ENCODE measurements around the gene USP32. TPM values are rescaled to one million over a fixed set of nuclear protein-coding genes. Genes with fewer than 3 reads are reported as not detected.

USP32 gene
- total and polyA plus RNA-seq, 2 donors from 2014 or later = 14.6 to 53.1 TPM

DNA sequence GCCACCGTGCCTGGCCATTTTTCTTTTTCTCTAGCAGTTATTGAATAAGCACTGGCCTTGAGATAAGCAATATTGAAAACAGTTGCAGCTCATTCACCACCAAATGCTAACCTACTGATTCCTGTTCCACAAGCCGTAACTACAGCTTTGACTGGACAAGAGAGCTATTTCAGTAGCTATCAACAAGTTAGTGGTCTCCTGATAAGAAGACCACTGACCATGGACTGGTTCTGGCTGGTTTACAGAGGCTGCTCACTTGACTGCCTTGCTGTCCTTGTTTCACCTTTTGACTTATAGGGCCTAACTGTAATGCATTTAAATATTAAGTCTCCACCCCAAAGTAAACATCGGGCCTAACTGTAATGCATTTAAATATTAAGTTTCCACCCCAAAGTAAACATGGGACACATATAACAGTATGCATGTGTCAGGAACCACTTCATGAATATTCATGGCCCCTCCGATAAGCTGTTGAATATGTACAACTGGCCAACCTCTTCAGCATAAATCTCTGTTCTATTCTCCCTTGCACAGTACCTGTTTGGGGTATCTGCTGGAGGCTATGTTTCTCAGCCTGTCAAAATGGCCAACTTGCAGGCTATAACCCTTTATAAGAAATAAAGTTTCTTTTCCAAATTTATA lies 94.1 kb downstream of the USP32 start:
- no peak for DNase-seq
- FAIRE-seq = no peak
- TF ChIP-seq, protein P1, sequence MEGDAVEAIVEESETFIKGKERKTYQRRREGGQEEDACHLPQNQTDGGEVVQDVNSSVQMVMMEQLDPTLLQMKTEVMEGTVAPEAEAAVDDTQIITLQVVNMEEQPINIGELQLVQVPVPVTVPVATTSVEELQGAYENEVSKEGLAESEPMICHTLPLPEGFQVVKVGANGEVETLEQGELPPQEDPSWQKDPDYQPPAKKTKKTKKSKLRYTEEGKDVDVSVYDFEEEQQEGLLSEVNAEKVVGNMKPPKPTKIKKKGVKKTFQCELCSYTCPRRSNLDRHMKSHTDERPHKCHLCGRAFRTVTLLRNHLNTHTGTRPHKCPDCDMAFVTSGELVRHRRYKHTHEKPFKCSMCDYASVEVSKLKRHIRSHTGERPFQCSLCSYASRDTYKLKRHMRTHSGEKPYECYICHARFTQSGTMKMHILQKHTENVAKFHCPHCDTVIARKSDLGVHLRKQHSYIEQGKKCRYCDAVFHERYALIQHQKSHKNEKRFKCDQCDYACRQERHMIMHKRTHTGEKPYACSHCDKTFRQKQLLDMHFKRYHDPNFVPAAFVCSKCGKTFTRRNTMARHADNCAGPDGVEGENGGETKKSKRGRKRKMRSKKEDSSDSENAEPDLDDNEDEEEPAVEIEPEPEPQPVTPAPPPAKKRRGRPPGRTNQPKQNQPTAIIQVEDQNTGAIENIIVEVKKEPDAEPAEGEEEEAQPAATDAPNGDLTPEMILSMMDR (IDR thresholded peaks at IDR 0.05; ENCODE audit: borderline replicate concordance, extremely low read depth, insufficient read depth) = no peak
- intact Hi-C loops (cut with DNase I) = no loop called here
- no peak overlapping the region for H3K9ac ChIP-seq (ENCODE audit: low read length in 3 of 3)
- no peaks in the 10 kb centered on the region for H3K9me3 ChIP-seq (ENCODE audit: control insufficient read depth in 2 of 3, insufficient read depth in 1 of 3, low read length in 3 of 3)
- H3K4me1 ChIP-seq (ENCODE audit: control insufficient read depth in 2 of 3, insufficient read depth in 2 of 3, low read depth in 1 of 3, low read length in 3 of 3) = no peaks in the 10 kb centered on the region
- no peaks in the 10 kb centered on the region for H3K36me3 ChIP-seq (ENCODE audit: control insufficient read depth in 2 of 3, insufficient read depth in 3 of 3, low read length in 3 of 3)
- H3K4me3 ChIP-seq (ENCODE audit: low read length in 3 of 3) = no peak overlapping the region
- no peaks in the 10 kb centered on the region for H3K27me3 ChIP-seq (ENCODE audit: control insufficient read depth, insufficient read depth, low read length)
- no peak overlapping the region for H3K27ac ChIP-seq (ENCODE audit: low read depth in 2 of 2, low read length in 2 of 2)

DNA sequence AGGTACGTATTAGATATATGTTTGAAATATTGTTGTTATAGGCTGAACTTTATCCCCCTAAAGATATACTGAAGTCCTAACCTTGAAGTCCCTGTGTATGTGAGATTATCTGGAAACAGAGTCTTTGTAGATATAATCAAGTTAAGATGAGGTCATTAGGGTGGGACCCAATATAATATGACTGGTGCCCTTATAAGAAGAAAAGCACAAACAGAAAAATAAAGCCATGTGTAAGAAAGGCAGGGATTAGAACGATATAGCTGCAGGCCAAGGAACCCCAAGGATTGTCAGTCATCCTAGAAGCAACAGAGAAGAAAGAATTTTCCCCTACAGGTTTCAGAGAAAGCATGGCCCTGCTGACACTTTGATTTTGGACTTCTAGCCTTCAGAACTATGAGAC lies 95.8 kb downstream of the USP32 start:
- Histone ChIP-seq H3K27ac (ENCODE audit: low read depth in 2 of 2, low read length in 2 of 2) (no peak overlapping the region), H3K4me3 (ENCODE audit: low read length in 3 of 3) (no peak overlapping the region), H3K4me1 (ENCODE audit: control insufficient read depth in 2 of 3, insufficient read depth in 2 of 3, low read depth in 1 of 3, low read length in 3 of 3) (no peaks in the 10 kb centered on the region), H3K9me3 (ENCODE audit: control insufficient read depth in 2 of 3, insufficient read depth in 1 of 3, low read length in 3 of 3) (no peaks in the 10 kb centered on the region), H3K27me3 (ENCODE audit: control insufficient read depth, insufficient read depth, low read length) (no peaks in the 10 kb centered on the region), H3K36me3 (ENCODE audit: control insufficient read depth in 2 of 3, insufficient read depth in 3 of 3, low read length in 3 of 3) (no peaks in the 10 kb centered on the region), H3K9ac (ENCODE audit: low read length in 3 of 3) (no peak overlapping the region)
- FAIRE-seq (no peak), DNase-seq (no peak)
- TF ChIP-seq, protein P1 (IDR thresholded peaks at IDR 0.05; ENCODE audit: borderline replicate concordance, extremely low read depth, insufficient read depth) = no peak
- intact Hi-C loops (cut with DNase I) = no loop called here

DNA sequence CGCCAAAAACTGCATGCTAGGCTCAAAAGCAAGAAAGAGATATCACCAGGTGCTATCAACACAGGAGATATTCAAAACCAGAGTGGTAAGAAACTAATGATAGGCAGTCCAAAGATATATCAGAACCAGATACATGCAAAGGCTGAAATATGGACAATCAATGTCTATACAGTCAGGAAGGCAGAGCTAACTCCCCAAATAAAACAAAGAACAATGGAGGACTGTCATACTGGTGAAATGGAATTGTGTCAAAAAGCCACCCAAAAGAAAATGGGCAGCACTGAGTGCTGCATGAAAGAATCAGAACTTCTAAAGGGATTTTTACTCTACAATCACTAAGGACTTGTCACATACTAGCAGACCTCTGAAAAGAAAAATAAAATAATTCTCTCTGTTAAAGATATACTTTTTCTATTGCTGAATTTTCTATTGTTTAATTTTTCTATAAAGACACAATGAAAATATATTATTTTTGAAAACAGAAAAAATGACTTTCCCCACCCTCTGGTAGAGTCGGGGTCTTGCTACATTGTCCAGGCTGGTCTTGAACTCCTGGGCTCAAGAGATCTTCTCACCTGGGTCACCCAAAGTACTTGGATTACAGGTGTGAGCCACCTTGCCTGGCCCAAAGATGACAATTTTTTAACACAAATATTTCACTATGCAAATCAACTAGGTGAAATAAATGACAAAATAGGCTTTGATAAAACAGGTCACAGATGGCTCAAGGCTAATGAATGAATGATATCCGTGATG lies 98.2 kb downstream of the USP32 start:
- H3K9me3 ChIP-seq (ENCODE audit: control insufficient read depth in 2 of 3, insufficient read depth in 1 of 3, low read length in 3 of 3) = no peaks in the 10 kb centered on the region
- TF ChIP-seq, protein P1 (IDR thresholded peaks at IDR 0.05; ENCODE audit: borderline replicate concordance, extremely low read depth, insufficient read depth) = no peak
- no peak overlapping the region for H3K27ac ChIP-seq (ENCODE audit: low read depth in 2 of 2, low read length in 2 of 2)
- H3K27me3 ChIP-seq (ENCODE audit: control insufficient read depth, insufficient read depth, low read length) = no peaks in the 10 kb centered on the region
- no peaks in the 10 kb centered on the region for H3K36me3 ChIP-seq (ENCODE audit: control insufficient read depth in 2 of 3, insufficient read depth in 3 of 3, low read length in 3 of 3)
- H3K9ac ChIP-seq (ENCODE audit: low read length in 3 of 3) = no peak overlapping the region
- H3K4me1 ChIP-seq (ENCODE audit: control insufficient read depth in 2 of 3, insufficient read depth in 2 of 3, low read depth in 1 of 3, low read length in 3 of 3) = no peaks in the 10 kb centered on the region
- DNase-seq (no peak), FAIRE-seq (no peak)
- intact Hi-C loops (cut with DNase I) = no loop called here
- H3K4me3 ChIP-seq (ENCODE audit: low read length in 3 of 3) = no peak overlapping the region
